SHP77 treated with DMSO at 0.1 percent for 48 hours (cell line): Measurements from ENCODE around the gene C5orf34.
"Not testable (repeated sequence)": the region's sequence is repeated elsewhere in the genome, so short reads cannot be mapped to it uniquely, and the experiment has no call there.

Experiments
- DNase-seq: peaks from one replicate; lab custom pipeline; 2025; lab: John Stamatoyannopoulos, UW

The C5orf34 gene

DNA sequence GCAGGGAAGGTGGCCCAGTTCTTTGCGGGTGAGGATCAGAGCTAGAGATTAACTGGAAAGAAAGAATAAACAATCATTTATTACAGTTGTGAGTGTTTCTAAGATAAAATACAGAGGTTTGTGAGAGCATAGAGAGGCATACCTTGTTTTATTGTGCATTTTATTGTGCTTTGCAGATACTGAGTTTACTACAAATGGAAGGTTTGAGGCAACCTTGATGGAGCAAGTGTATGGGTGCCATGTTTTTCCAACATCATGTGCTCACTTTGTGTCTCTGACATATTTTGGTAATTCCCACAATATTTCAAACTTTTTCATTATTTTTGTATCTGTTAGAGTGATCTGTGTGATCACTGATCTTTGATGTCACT, 715 bp upstream of the C5orf34 start:
- no peak for DNase-seq

- DNase-seq, result peak; percentile 83
Observed at GRCh38 chr5:43514471-43514815, 505 bp downstream of the C5orf34 start.

DNA sequence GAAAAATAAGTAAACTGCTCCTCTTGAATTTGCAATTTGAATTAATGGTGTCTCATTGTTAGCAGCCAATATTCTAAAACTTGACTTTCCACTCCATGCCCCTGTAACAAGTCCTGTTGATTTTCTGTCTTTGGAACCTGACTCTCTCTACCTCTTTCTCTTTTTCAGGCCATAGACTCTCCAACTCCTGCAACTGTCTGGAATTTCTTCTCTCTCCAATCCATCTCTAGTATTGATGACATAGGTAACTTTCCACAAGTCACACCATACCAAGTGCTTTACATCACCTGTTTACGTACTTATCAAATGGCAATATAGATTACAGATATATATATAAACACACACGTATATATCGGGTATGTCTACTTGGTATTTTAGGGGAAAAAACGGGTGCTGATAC, 923 bp downstream of the C5orf34 start:
- DNase-seq, result no peak

GRCh38 chr5:43511062-43511461, 3.9 kb downstream of the C5orf34 start:
- not testable (repeated sequence) for DNase-seq

DNA sequence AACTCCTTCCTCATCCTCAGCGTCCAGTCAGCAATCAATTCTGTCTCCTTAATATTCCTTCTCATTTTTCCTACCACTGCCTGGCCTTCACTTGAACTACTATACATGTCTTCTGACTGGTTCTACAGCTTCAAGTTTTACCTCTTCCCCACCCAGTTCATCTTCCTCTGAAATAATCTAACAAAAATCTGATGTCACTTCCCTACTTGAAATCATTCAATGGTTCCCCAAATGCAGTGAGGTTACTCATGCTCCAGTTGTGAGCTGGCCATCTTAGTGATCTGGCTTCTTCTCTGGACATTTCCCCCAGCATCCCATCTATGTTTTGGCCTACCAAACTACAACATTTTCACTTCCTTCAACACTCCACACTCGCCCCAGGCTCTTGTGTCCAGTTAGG, 16.4 kb downstream of the C5orf34 start:
- no peak for DNase-seq

- DNase-seq, result no peak
Observed at GRCh38 chr5:43497311-43498104, 17.4 kb downstream of the C5orf34 start.

GRCh38 chr5:43491326-43491725, 23.6 kb downstream of the C5orf34 start:
- DNase-seq, result no peak

- DNase-seq, result no peak
Observed at GRCh38 chr5:43486353-43486752, 28.6 kb downstream of the C5orf34 start.

- no peak for DNase-seq
Observed at GRCh38 chr5:43485406-43485805, 29.5 kb downstream of the C5orf34 start.

DNA sequence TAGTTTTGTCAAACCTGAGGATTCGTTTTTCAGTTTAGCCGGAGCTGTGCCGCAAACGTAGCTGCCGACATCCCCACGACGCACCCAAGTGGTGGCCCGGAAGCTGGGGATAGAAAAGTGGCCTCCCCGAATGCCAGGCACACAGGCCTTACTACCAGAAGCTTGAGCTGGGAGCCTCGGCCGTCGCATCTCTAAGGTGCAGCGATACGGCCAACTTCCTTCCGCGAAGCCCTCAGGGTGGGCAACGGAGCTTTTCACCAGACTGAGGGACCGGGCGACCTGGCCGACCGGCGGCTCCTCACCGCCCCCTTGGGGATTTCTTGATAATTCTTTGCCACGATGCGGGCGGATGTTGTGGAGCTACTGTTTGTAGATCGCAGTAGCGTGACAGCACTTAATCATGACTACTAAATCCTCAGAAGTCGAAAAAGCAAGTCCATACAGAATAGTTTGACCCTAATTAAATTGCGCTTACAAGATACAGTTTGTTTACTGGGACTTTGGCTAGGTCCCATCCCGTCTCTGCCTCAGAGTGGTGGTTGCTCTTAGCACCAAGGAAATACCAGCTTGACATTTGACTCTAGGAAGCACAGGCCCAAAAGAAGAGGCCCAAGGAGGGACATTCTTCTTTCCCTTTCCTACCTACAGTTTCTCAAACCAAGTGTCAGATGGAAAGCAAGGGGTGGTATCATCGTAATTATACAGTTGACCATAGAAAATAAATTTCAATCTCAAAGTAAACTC, 30.7 kb downstream of the C5orf34 start:
- DNase-seq, result peak; percentile 78

GRCh38 chr5:43483298-43484105, 31.4 kb downstream of the C5orf34 start, which contains the start of gene TMEM267:
Gene TMEM267 (minus strand): TSS chr5:43483865. CDS start chr5:43453969, 29,896 bp downstream.
- peak; percentile 90 for DNase-seq

DNA sequence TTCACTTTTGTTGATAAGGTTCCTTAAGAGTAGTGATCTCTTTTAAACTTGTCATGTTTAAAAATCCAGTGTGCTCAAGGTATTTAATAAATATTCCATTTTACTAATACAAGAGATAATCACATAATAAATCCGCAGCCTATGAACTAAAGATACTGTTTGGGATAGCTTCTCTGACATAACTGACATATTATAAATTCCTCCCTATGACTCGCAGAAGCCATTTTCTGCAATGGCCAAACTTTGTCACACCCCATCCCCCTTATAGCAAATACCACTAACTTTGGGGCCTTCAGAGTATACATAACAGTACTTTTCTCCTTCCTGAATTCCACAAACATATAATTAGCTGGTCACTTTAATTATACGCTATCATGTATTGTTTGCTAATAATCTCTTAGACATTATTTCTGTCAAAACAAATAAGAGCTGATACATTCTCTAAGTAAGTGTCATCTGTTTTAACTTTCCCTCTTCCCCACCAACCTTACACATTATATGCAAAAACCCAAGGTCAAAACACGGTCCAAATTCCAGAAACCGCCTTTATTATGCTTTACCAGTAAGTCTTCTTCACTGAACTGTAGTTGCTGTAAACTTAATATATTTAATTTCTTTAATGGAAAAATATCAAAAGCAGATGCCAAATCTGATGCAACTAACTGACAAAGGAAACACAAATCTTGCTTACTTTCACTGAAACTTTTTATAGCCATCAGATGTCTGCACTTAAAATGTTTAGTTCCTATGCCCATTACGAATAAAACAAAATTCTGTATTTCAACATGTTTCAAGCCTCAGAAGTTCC, 32.3 kb downstream of the C5orf34 start:
- DNase-seq, result no peak

GRCh38 chr5:43469671-43470391, 45.1 kb downstream of the C5orf34 start:
- DNase-seq, result no peak

- DNase-seq, result no peak
Observed at GRCh38 chr5:43467100-43467499, 47.8 kb downstream of the C5orf34 start.

- DNase-seq, result not testable (repeated sequence)
Observed at GRCh38 chr5:43465455-43465854, 49.5 kb downstream of the C5orf34 start.

GRCh38 chr5:43461066-43461465, 53.9 kb downstream of the C5orf34 start:
- DNase-seq, result no peak

DNA sequence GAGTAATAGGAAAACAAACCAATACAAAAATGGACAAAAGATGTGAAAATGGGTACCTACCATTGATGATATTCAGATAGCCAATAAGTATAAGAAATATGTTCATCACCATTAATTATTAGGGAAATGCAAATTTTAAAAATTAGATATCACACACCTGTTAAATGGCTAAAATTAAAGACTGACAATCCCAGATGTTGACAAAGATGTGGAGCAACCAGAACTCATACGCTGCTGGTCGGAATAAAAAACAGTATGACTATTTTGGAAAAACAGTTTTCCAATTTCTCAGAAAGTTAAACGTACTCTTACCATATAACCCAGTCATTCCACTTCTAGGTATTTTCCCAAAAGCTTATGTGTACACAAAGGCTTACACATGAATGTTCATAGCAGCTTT, 58.4 kb downstream of the C5orf34 start:
- DNase-seq, result no peak

DNA sequence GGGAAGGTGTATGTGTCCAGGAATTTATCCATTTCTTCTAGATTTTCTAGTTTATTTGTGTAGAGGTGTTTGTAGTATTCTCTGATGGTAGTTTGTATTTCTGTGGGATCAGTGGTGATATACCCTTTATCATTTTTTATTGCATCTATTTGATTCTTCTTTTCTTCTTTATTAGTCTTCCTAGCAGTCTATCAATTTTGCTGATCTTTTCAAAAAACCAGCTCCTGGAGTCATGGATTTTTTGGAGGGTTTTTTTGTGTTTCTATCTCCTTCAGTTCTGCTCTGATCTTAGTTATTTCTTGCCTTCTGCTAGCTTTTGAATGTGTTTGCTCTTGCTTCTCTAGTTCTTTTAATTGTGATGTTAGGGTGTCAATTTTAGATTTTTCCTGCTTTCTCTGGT, 73.4 kb downstream of the C5orf34 start:
- DNase-seq, result not testable (repeated sequence)

DNA sequence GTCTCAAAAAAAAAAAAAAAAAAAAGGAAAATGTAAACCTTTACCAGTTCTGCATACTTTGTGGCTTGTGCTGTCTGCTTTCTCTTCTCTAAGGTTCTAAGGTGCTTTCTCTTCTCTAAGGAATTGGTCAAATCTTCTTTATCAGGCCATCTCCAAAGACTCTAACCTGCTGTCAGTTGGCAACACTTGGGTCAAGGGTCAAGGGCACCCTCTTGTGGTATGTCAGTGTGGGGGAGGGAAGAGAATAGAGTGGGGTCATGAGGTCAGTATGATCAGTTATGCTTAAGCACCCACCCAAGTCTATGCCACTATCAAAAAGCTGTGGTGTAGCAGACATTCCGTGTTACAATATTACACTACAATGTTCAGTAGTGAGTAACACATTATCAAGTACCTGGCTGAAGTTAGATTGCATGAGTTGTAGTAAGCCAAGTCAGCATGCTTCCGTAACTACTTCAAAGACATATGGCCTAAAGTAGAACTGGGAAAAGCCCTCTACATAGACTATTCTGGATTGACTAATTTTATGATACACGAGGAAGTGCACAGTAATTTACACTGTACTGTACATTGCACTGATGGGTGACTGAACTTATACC, 77.8 kb downstream of the C5orf34 start:
- DNase-seq, result no peak
